Vagina (tissue), 2 donors: ENCODE measurements around the gene PNLIPRP3. TPM values are rescaled to one million over a fixed set of nuclear protein-coding genes. Genes with fewer than 3 reads are reported as not detected.
A peak's percentile ranks its signal among the peaks of the same experiment; 100 is the strongest.
"Not testable (repeated sequence)": the region's sequence is repeated elsewhere in the genome, so short reads cannot be mapped to it uniquely, and the experiment has no call there.

Experiments
- DNase-seq, 2 donors: peaks; one replicate each; pipeline ENCODE4 v3.0.0-alpha.2; 2017; ENCODE audit errors: extremely low spot score in 2 of 2
- H3K27ac ChIP-seq: fragments of 200-600 bp; sonication (generic); one replicate; pipeline ENCODE4 v1.5.1; 2019
- H3K27me3 ChIP-seq: fragments of 200-600 bp; sonication (generic); one replicate; pipeline ENCODE4 v1.5.1; 2019
- H3K36me3 ChIP-seq, 2 donors: fragments of 200-600 bp; sonication (generic); one replicate each; pipeline ENCODE4 v1.5.1; 2017 to 2019
- H3K4me1 ChIP-seq: fragments of 200-600 bp; sonication (generic); one replicate; pipeline ENCODE4 v1.5.1; 2019
- H3K4me3 ChIP-seq, 2 donors: fragments of 200-600 bp; sonication (generic); 1 replicate in 1 of 2; 2 replicates in 1 of 2; pipeline ENCODE4 v1.5.1; 2016 to 2019
- H3K9me3 ChIP-seq: fragments of 200-600 bp; sonication (generic); one replicate; pipeline ENCODE4 v1.5.1; 2019
- CTCF ChIP-seq, 3 experiments: fragments of 450-650 bp in 2 of 3; fragments of 200-600 bp in 1 of 3; sonication (generic) in 1 of 3; IDR thresholded peaks; one replicate each; pipeline ENCODE4 v1.5.1; 2017 to 2019; ENCODE audit warnings: antibody characterized with exemption in 3 of 3, mild to moderate bottlenecking in 2 of 3, moderate library complexity in 2 of 3
- POLR2A ChIP-seq, 2 donors: fragments of 450-650 bp; IDR thresholded peaks; one replicate each; pipeline ENCODE4 v1.6.1; 2017; ENCODE audit warnings: antibody characterized with exemption in 2 of 2, mild to moderate bottlenecking in 2 of 2, moderate library complexity in 2 of 2
- POLR2AphosphoS5 ChIP-seq, 2 donors: sonication (generic); formaldehyde crosslinking; IDR thresholded peaks; one replicate each; pipeline ENCODE4 v1.9.0; 2017; ENCODE audit warnings: antibody characterized with exemption in 2 of 2, mild to moderate bottlenecking in 2 of 2, low read depth in 1 of 2; ENCODE audit not compliant: insufficient read depth in 1 of 2
- intact Hi-C: fragments of 100-400 bp; cut with DNase I; formaldehyde crosslinking; loops from one replicate; pipeline ENCODE4 v1.15.1; 2023
- total RNA-seq: library from RNA; depleted of rRNA; stranded (reverse); fragments of >200 nt; gene quantifications from one replicate; pipeline ENCODE4 v1.2.3, GENCODE V29; 2016

Gene PNLIPRP3
- 2.2 TPM for total RNA-seq

DNA sequence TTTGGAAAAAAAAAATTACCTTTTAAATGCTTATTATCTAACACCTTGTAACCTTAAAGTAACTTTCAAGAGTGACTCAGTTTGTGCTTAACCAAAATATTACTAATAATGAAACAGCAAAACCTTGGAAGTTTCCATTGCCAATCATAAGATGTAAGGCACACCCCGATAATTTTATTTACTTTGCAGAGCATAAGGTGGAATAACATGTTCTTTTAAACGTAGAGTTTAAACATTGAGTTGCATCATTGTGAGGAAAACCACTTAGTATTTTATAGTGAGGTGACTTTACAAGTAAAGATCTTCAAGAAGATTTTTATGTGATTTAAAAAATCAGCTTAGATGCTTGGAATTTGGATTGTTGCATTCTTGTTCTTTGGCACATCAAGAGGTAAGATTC is at the start of gene PNLIPRP3:
TSS of gene PNLIPRP3 (plus strand) at position 177 of the 400 bp plus-strand sequence. CDS start at position 343, 166 bp downstream.
- TF ChIP-seq POLR2A (IDR thresholded peaks at IDR 0.05): no peak
- TF ChIP-seq CTCF (IDR thresholded peaks at IDR 0.05): no peak
- no peak for TF ChIP-seq POLR2AphosphoS5 (IDR thresholded peaks at IDR 0.05; ENCODE audit: insufficient read depth in 1 of 2, low read depth in 1 of 2)
- Histone ChIP-seq H3K4me3 (no peak within 1 kb of the TSS), H3K27ac (no peak within 1 kb of the TSS), H3K36me3 (no peaks in the 10 kb centered on the region), H3K9me3 (no peaks in the 10 kb centered on the region), H3K4me1 (no peaks in the 10 kb centered on the region), H3K27me3 (no peaks in the 10 kb centered on the region)
- DNase-seq: no peak
- intact Hi-C loops: no loop called here

- Histone ChIP-seq H3K4me3 (no peak overlapping the region), H3K27me3 (no peaks in the 10 kb centered on the region), H3K4me1 (no peaks in the 10 kb centered on the region), H3K36me3 (no peaks in the 10 kb centered on the region), H3K9me3 (no peaks in the 10 kb centered on the region), H3K27ac (no peak overlapping the region)
- intact Hi-C loops: no loop called here
- TF ChIP-seq POLR2AphosphoS5 (IDR thresholded peaks at IDR 0.05; ENCODE audit: insufficient read depth in 1 of 2, low read depth in 1 of 2): no peak
- no peak for TF ChIP-seq POLR2A (IDR thresholded peaks at IDR 0.05)
- TF ChIP-seq CTCF (IDR thresholded peaks at IDR 0.05): no peak
- no peak for DNase-seq
Observed at GRCh38 chr10:116382290-116382689, 45.4 kb upstream of the PNLIPRP3 start.

GRCh38 chr10:116385311-116385710 is 42.3 kb upstream of the PNLIPRP3 start:
- H3K4me3 ChIP-seq: no peak overlapping the region
- intact Hi-C loops: no loop called here
- no peak for DNase-seq
- no peaks in the 10 kb centered on the region for H3K36me3 ChIP-seq
- no peak overlapping the region for H3K27ac ChIP-seq
- H3K4me1 ChIP-seq: no peaks in the 10 kb centered on the region
- no peaks in the 10 kb centered on the region for H3K9me3 ChIP-seq
- TF ChIP-seq POLR2AphosphoS5 (IDR thresholded peaks at IDR 0.05; ENCODE audit: insufficient read depth in 1 of 2, low read depth in 1 of 2) (no peak), POLR2A (IDR thresholded peaks at IDR 0.05) (no peak), CTCF (IDR thresholded peaks at IDR 0.05) (no peak)
- H3K27me3 ChIP-seq: no peaks in the 10 kb centered on the region

DNA sequence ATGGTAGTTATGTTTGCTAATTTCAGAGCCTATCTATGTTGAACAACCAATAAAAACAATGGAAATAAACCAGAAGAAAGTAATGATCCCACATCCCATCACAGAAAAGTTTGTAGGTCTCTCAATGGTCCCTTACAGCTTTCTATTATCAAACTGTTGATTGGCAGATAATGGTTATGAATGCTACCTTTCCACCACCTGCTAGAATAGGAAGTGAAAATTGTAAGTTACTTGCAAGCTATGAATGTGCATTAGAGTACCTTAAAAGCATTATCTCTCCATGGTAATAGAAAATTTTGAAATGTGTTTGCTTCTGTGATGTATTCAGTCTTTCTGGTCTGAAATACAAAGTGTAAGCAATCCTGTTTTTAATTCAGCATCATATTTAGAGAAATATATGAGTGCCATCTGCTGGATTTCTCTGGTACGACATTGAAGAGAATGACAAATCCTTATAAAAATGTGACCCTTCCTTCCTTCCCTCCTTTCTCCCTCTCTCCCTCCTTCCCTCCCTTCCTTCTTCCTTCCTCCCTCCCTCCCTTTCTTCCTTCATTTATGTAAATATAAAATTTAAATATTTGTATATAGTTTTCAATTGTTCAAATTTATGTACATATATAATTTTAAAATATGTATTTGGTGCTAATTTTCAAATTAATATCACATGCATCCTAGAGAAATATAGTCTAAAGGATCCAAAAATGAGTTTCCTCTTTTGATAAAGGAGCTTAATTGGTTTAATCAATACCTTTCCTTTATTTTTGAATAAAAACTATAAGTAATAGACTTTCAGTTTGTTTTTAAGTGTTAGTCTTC is 41.4 kb upstream of the PNLIPRP3 start:
- no peak for DNase-seq
- no peak for TF ChIP-seq POLR2AphosphoS5 (IDR thresholded peaks at IDR 0.05; ENCODE audit: insufficient read depth in 1 of 2, low read depth in 1 of 2)
- peak; percentile 48 to 55 (median 51) for TF ChIP-seq CTCF (IDR thresholded peaks at IDR 0.05)
- TF ChIP-seq POLR2A (IDR thresholded peaks at IDR 0.05): no peak
- intact Hi-C loops: no loop called here
- Histone ChIP-seq H3K27me3 (no peaks in the 10 kb centered on the region), H3K9me3 (no peaks in the 10 kb centered on the region), H3K27ac (no peak overlapping the region), H3K36me3 (no peaks in the 10 kb centered on the region), H3K4me1 (no peaks in the 10 kb centered on the region), H3K4me3 (no peak overlapping the region)

DNA sequence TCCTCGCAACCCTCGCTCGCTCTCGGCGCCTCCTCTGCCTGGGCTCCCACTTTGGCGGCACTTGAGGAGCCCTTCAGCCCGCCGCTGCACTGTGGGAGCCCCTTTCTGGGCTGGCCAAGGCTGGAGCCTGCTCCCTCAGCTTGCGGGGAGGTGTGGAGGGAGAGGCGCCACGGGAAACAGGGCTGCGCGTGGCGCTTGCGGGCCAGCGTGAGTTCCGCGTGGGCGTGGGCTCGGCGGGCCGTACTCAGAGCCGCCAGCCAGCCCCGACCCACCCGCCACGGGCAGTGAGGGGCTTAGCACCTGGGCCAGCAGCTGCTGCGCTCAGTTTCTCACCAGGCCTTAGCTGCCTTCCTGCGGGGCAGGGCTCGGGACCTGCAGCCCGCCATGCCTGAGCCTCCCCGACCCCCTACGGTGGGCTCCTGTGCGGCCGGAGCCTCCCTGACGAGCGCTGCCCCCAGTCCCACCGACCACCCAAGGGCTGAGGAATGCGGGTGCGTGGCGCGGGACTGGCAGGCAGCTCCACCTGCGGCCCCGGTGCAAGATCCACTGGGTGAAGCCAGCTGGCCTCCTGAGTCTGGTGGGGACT is 34.3 kb upstream of the PNLIPRP3 start:
- DNase-seq, intact Hi-C loops, H3K4me3 ChIP-seq, H3K9me3 ChIP-seq, H3K27me3 ChIP-seq, H3K27ac ChIP-seq, H3K4me1 ChIP-seq, H3K36me3 ChIP-seq: not testable (repeated sequence)
